H9 (cell line): ENCODE data around the gene PHOSPHO2. TPM values are rescaled to one million over a fixed set of nuclear protein-coding genes. Genes with fewer than 3 reads are reported as not detected.

Source experiments
- DNase-seq: peaks from one replicate; pipeline ENCODE4 v3.0.0-alpha.2; 2017
- H2AFZ ChIP-seq: one replicate; pipeline ENCODE4 v1.6.1; 2013; ENCODE audit warnings: mild to moderate bottlenecking, low read length, control low read depth, moderate library complexity
- H2AK5ac ChIP-seq: 2 replicates; pipeline ENCODE4 v1.6.1; 2013; ENCODE audit warnings: low read length, control low read depth, mixed read lengths; ENCODE audit not compliant: insufficient read length
- H2BK120ac ChIP-seq: one replicate; pipeline ENCODE4 v1.6.1; 2013; ENCODE audit warnings: low read depth, mild to moderate bottlenecking, low read length, control low read depth, inconsistent platforms; ENCODE audit not compliant: poor library complexity, severe bottlenecking
- H2BK12ac ChIP-seq: 2 replicates; pipeline ENCODE4 v1.6.1; 2013; ENCODE audit warnings: low read length, control low read depth, mixed read lengths, low read depth; ENCODE audit not compliant: insufficient read length
- H2BK15ac ChIP-seq: 2 replicates; pipeline ENCODE4 v1.6.1; 2013; ENCODE audit warnings: low read depth, low read length, control low read depth
- H2BK20ac ChIP-seq: one replicate; pipeline ENCODE4 v1.6.1; 2013; ENCODE audit warnings: low read depth, mild to moderate bottlenecking, low read length, control low read depth, inconsistent platforms; ENCODE audit not compliant: poor library complexity, severe bottlenecking
- H2BK5ac ChIP-seq: 2 replicates; pipeline ENCODE4 v1.6.1; 2013; ENCODE audit warnings: low read length, control low read depth, mixed read lengths; ENCODE audit not compliant: insufficient read length
- H3K14ac ChIP-seq: 2 replicates; pipeline ENCODE4 v1.6.1; 2013; ENCODE audit warnings: low read length, control low read depth; ENCODE audit not compliant: insufficient read depth
- H3K18ac ChIP-seq: 2 replicates; pipeline ENCODE4 v1.6.1; 2013; ENCODE audit warnings: low read depth, mild to moderate bottlenecking, mixed read lengths, low read length, control low read depth; ENCODE audit not compliant: insufficient read length
- H3K23ac ChIP-seq: 2 replicates; pipeline ENCODE4 v1.6.1; 2013; ENCODE audit warnings: low read length, control low read depth, mixed read lengths, low read depth; ENCODE audit not compliant: insufficient read length
- H3K23me2 ChIP-seq: 2 replicates; pipeline ENCODE4 v1.6.1; 2013; ENCODE audit warnings: low read depth, mild to moderate bottlenecking, mixed read lengths, low read length, control low read depth; ENCODE audit not compliant: insufficient read length, poor library complexity, severe bottlenecking
- H3K27ac ChIP-seq: 2 replicates; pipeline ENCODE4 v1.5.1; 2013; ENCODE audit warnings: low read length, control low read depth, mixed read lengths, low read depth; ENCODE audit not compliant: insufficient read length
- H3K27me3 ChIP-seq: 2 replicates; pipeline ENCODE4 v1.6.1; 2013; ENCODE audit warnings: low read length, control low read depth, inconsistent platforms; ENCODE audit not compliant: insufficient read depth
- H3K4ac ChIP-seq: 2 replicates; pipeline ENCODE4 v1.6.1; 2013; ENCODE audit warnings: low read depth, mild to moderate bottlenecking, control low read depth, inconsistent platforms, low read length, moderate library complexity
- H3K4me1 ChIP-seq: 2 replicates; pipeline ENCODE4 v1.6.1; 2013; ENCODE audit warnings: low read length, control low read depth, inconsistent platforms; ENCODE audit not compliant: insufficient read depth
- H3K4me2 ChIP-seq: 2 replicates; pipeline ENCODE4 v1.6.1; 2013; ENCODE audit warnings: low read length, control low read depth, mixed read lengths; ENCODE audit not compliant: insufficient read length, insufficient read depth
- H3K56ac ChIP-seq: 2 replicates; pipeline ENCODE4 v1.6.1; 2013; ENCODE audit warnings: low read depth, mild to moderate bottlenecking, mixed read lengths, low read length, control low read depth; ENCODE audit not compliant: insufficient read length
- H3K79me1 ChIP-seq: 2 replicates; pipeline ENCODE4 v1.6.1; 2013; ENCODE audit warnings: low read depth, mild to moderate bottlenecking, moderate library complexity, low read length, control low read depth, inconsistent platforms; ENCODE audit not compliant: insufficient read depth, poor library complexity, severe bottlenecking
- H3K79me2 ChIP-seq: 2 replicates; pipeline ENCODE4 v1.6.1; 2013; ENCODE audit warnings: low read length, control low read depth, inconsistent platforms; ENCODE audit not compliant: insufficient read depth
- H3K9ac ChIP-seq: 2 replicates; pipeline ENCODE4 v1.6.1; 2013; ENCODE audit warnings: low read length, control low read depth, mixed read lengths; ENCODE audit not compliant: insufficient read length; ENCODE audit errors: extremely low read depth
- H3K9me3 ChIP-seq: one replicate; pipeline ENCODE4 v1.6.1; 2013; ENCODE audit warnings: low read depth, low read length, inconsistent platforms; ENCODE audit not compliant: control insufficient read depth
- H3T11ph ChIP-seq: one replicate; pipeline ENCODE4 v1.6.1; 2013; ENCODE audit warnings: mild to moderate bottlenecking, low read length, control low read depth, inconsistent platforms
- H4K20me1 ChIP-seq: one replicate; pipeline ENCODE4 v1.6.1; 2013; ENCODE audit not compliant: control insufficient read depth, insufficient read length, insufficient read depth
- H4K5ac ChIP-seq: 2 replicates; pipeline ENCODE4 v1.6.1; 2013; ENCODE audit warnings: low read depth, mild to moderate bottlenecking, mixed read lengths, low read length, control low read depth; ENCODE audit not compliant: insufficient read length
- H4K8ac ChIP-seq: replicated peaks from 2 replicates; pipeline ENCODE4 v1.6.1; 2013; ENCODE audit warnings: low read length, control low read depth, mixed read lengths, low read depth; ENCODE audit not compliant: insufficient read length
- H4K91ac ChIP-seq: 2 replicates; pipeline ENCODE4 v1.6.1; 2013; ENCODE audit warnings: low read depth, mild to moderate bottlenecking, moderate library complexity, mixed read lengths, low read length, control low read depth; ENCODE audit not compliant: insufficient read length
- H3K27ac Mint-ChIP-seq, 3 experiments: 2 replicates in 2 of 3; 3 replicates in 1 of 3; pipeline ENCODE4 v1.8.0; 2020 to 2021; ENCODE audit warnings: mixed read lengths in 3 of 3, mild to moderate bottlenecking in 1 of 3, moderate library complexity in 1 of 3
- H3K27me3 Mint-ChIP-seq: 2 replicates; pipeline ENCODE4 v1.8.0; 2021; ENCODE audit warnings: low read depth, mild to moderate bottlenecking, moderate library complexity, mixed read lengths
- H3K36me3 Mint-ChIP-seq, 3 experiments: 2 replicates in 2 of 3; 3 replicates in 1 of 3; pipeline ENCODE4 v1.8.0; 2020 to 2021; ENCODE audit warnings: low read depth in 3 of 3, mixed read lengths in 3 of 3; ENCODE audit not compliant: insufficient read depth in 1 of 3
- H3K4me1 Mint-ChIP-seq, 2 experiments: 2 replicates each; pipeline ENCODE4 v1.8.0; 2020; ENCODE audit warnings: mixed read lengths in 2 of 2
- H3K4me3 Mint-ChIP-seq, 2 experiments: 2 replicates in 1 of 2; 3 replicates in 1 of 2; pipeline ENCODE4 v1.8.0; 2020 to 2021; ENCODE audit warnings: mild to moderate bottlenecking in 2 of 2, mixed read lengths in 2 of 2, moderate library complexity in 1 of 2
- H3K9me3 Mint-ChIP-seq, 2 experiments: 2 replicates in 1 of 2; 3 replicates in 1 of 2; pipeline ENCODE4 v1.8.0; 2020; ENCODE audit warnings: mild to moderate bottlenecking in 2 of 2, mixed read lengths in 2 of 2, moderate library complexity in 1 of 2
- CTCF ChIP-seq: fragments of 200-600 bp; sonication (generic); conservative IDR thresholded peaks from 3 replicates; pipeline ENCODE4 v1.8.0; 2021; ENCODE audit warnings: antibody characterized with exemption, mild to moderate bottlenecking
- WGBS: extraction: QIAGEN DNeasy Blood & Tissue Kit; methylation state at CpG from one replicate; pipeline ENCODE4 v1.1.7; 2013; ENCODE audit warnings: missing lambda C conversion rate, low lambda C conversion rate, mixed read lengths; ENCODE audit not compliant: insufficient read length; ENCODE audit errors: extremely low coverage; 5-methylcytosine and 5-hydroxymethylcytosine counted together
- total RNA-seq: library from RNA; stranded (reverse); gene quantifications from 2 replicates; pipeline ENCODE4 v1.2.1, GENCODE V29; 2021

The PHOSPHO2 gene
- total RNA-seq, 1 experiment from 2014 or later = 7.2 TPM

GRCh38 chr2:169735623-169736022, 41.4 kb downstream of the PHOSPHO2 start:
- Histone ChIP-seq H3K14ac (no peak overlapping the region), H4K91ac (no peak overlapping the region), H2BK15ac (no peak overlapping the region), H3K79me1 (peaks cover 4% of the 10 kb centered on the region), H2BK12ac (no peak overlapping the region), H3K9ac (no peak overlapping the region), H3K23me2 (peaks cover 9% of the 10 kb centered on the region), H3K4me2 (no peak overlapping the region), H3K4me1 (no peaks in the 10 kb centered on the region), H2BK20ac (no peak overlapping the region), H4K5ac (no peak overlapping the region), H3K27me3 (no peaks in the 10 kb centered on the region), H2BK5ac (no peak overlapping the region), H3K56ac (no peak overlapping the region), H2AK5ac (no peak overlapping the region), H3K23ac (no peak overlapping the region), H3K18ac (no peak overlapping the region), H2BK120ac (no peak overlapping the region), H3T11ph (no peak overlapping the region), H2AFZ (no peak overlapping the region), H3K9me3 (no peaks in the 10 kb centered on the region), H3K4ac (no peak overlapping the region), H3K79me2 (peaks cover 4% of the 10 kb centered on the region; the same call in 1 of the 2 replicates), H3K27ac (no peak overlapping the region), H4K20me1 (no peaks in the 10 kb centered on the region), H4K8ac (no peak overlapping the region)
- H3K27me3 Mint-ChIP-seq = peaks cover 13% of the 10 kb centered on the region
- peaks cover 36 to 37% of the 10 kb centered on the region in 2 experiments for H3K4me1 Mint-ChIP-seq
- H3K27ac Mint-ChIP-seq = no peak overlapping the region
- no peak for TF ChIP-seq CTCF
- DNase-seq = no peak
- peaks cover 3 to 5% of the 10 kb centered on the region in 2 experiments; a peak in 4 of 5 replicates for H3K9me3 Mint-ChIP-seq
- peaks cover 18 to 40% (median 28%) of the 10 kb centered on the region in 3 experiments for H3K36me3 Mint-ChIP-seq
- H3K4me3 Mint-ChIP-seq = peak overlapping the region; percentile 80 to 89
- WGBS = no CpG with 5 or more reads among the region's 4 CpGs
